ENCODE measurements around the gene MTHFD2L. TPM values are rescaled to one million over a fixed set of nuclear protein-coding genes. Genes with fewer than 3 reads are reported as not detected.
"Not testable (repeated sequence)": the region's sequence is repeated elsewhere in the genome, so short reads cannot be mapped to it uniquely, and the experiment has no call there.

Gene MTHFD2L
- total RNA-seq, 1 donor from 2014 or later, result 14.1 TPM

GRCh38 chr4:74206088-74206825 lies 48.3 kb downstream of the MTHFD2L start:
- no peak for DNase-seq
- no peak overlapping the region for H3K4me3 ChIP-seq
- no peak for TF ChIP-seq CTCF (IDR thresholded peaks at IDR 0.05)
- H3K4me1 ChIP-seq, result no peaks in the 10 kb centered on the region
- H3K27me3 ChIP-seq, result no peaks in the 10 kb centered on the region
- intact Hi-C loops (cut with DNase I), result no loop called here
- peak; percentile 36 for ATAC-seq
- no peak overlapping the region for H3K27ac ChIP-seq
- no peaks in the 10 kb centered on the region for H3K9me3 ChIP-seq
- no peaks in the 10 kb centered on the region for H3K36me3 ChIP-seq

- H3K9me3 ChIP-seq; intact Hi-C loops (cut with DNase I); H3K27me3 ChIP-seq; H3K27ac ChIP-seq; H3K4me1 ChIP-seq; DNase-seq; H3K4me3 ChIP-seq; H3K36me3 ChIP-seq; ATAC-seq: not testable (repeated sequence)
These were observed 56.7 kb downstream of the MTHFD2L start for GRCh38 chr4:74214457-74215159.

- H3K27me3 ChIP-seq; ATAC-seq; intact Hi-C loops (cut with DNase I): not testable (repeated sequence)
These were observed 57.3 kb downstream of the MTHFD2L start for GRCh38 chr4:74215236-74215635.

GRCh38 chr4:74217365-74217764 lies 59.4 kb downstream of the MTHFD2L start:
- Histone ChIP-seq H3K9me3 (no peaks in the 10 kb centered on the region), H3K4me3 (no peak overlapping the region), H3K27ac (no peak overlapping the region), H3K4me1 (no peaks in the 10 kb centered on the region), H3K27me3 (no peaks in the 10 kb centered on the region), H3K36me3 (no peaks in the 10 kb centered on the region)
- DNase-seq, result no peak
- no peak for TF ChIP-seq CTCF (IDR thresholded peaks at IDR 0.05)
- intact Hi-C loops (cut with DNase I), result no loop called here
- ATAC-seq, result no peak

More at GRCh38 chr4:74215236-74215635, 57.3 kb downstream of the MTHFD2L start:
- H3K4me1 ChIP-seq, H3K9me3 ChIP-seq, H3K27ac ChIP-seq, DNase-seq, H3K36me3 ChIP-seq, H3K4me3 ChIP-seq: not testable (repeated sequence)

GRCh38 chr4:74218201-74218600 lies 60.3 kb downstream of the MTHFD2L start:
- Histone ChIP-seq H3K4me1 (no peaks in the 10 kb centered on the region), H3K36me3 (no peaks in the 10 kb centered on the region), H3K4me3 (no peak overlapping the region), H3K9me3 (no peaks in the 10 kb centered on the region), H3K27ac (no peak overlapping the region), H3K27me3 (no peaks in the 10 kb centered on the region)
- ATAC-seq, result no peak
- TF ChIP-seq CTCF (IDR thresholded peaks at IDR 0.05), result no peak
- intact Hi-C loops (cut with DNase I), result no loop called here
- no peak for DNase-seq

- TF ChIP-seq CTCF (IDR thresholded peaks at IDR 0.05), result no peak
- Histone ChIP-seq H3K27ac (no peak overlapping the region), H3K4me3 (no peak overlapping the region), H3K9me3 (no peaks in the 10 kb centered on the region), H3K27me3 (no peaks in the 10 kb centered on the region), H3K36me3 (no peaks in the 10 kb centered on the region), H3K4me1 (no peaks in the 10 kb centered on the region)
- intact Hi-C loops (cut with DNase I), result no loop called here
- DNase-seq (no peak), ATAC-seq (no peak)
These were observed 61.3 kb downstream of the MTHFD2L start for GRCh38 chr4:74219240-74219639.
